ENCODE measurements around the gene PCK1.

- TF ChIP-seq CTCF (IDR thresholded peaks at IDR 0.05): no peak
- TF ChIP-seq TCF7L2 (IDR thresholded peaks at IDR 0.05; ENCODE audit: low read depth, low read length): no peak
Observed at GRCh38 chr20:57612436-57612835, 51.5 kb downstream of the PCK1 start.

Data from Panc1 (cell line).